GM12892 (cell line): Measurements from ENCODE around the gene OR5A2.

Experiments used
- POLR2A ChIP-seq: IDR thresholded peaks from 2 replicates; pipeline ENCODE4 v1.6.1; 2011; ENCODE audit warnings: low read depth, low read length, control low read depth
- POLR2AphosphoS5 ChIP-seq: IDR thresholded peaks from 2 replicates; pipeline ENCODE4 v1.6.1; 2011; ENCODE audit warnings: low read depth, low read length, control low read depth
- TAF1 ChIP-seq: IDR thresholded peaks from 2 replicates; pipeline ENCODE4 v1.6.1; 2011; ENCODE audit warnings: low read depth, mild to moderate bottlenecking, control low read depth, low read length, borderline replicate concordance

GRCh38 chr11:59473015-59473414 lies 46.8 kb upstream of the OR5A2 start, which contains the start of gene OR4D10:
- no peak for TF ChIP-seq POLR2AphosphoS5
- no peak for TF ChIP-seq POLR2A
- TF ChIP-seq TAF1 = no peak
